GM21737 (cell line): ENCODE measurements around the gene SLC35A4.
"Not testable (repeated sequence)": the region's sequence is repeated elsewhere in the genome, so short reads cannot be mapped to it uniquely, and the experiment has no call there.

Source experiments
- ATAC-seq: cut with Tn5 transposase; IDR thresholded peaks from one replicate; pipeline ENCODE4 v1.9.1; 2021; ENCODE audit warnings: mild to moderate bottlenecking, moderate library complexity; ENCODE audit not compliant: unreplicated experiment

SLC35A4 gene

DNA sequence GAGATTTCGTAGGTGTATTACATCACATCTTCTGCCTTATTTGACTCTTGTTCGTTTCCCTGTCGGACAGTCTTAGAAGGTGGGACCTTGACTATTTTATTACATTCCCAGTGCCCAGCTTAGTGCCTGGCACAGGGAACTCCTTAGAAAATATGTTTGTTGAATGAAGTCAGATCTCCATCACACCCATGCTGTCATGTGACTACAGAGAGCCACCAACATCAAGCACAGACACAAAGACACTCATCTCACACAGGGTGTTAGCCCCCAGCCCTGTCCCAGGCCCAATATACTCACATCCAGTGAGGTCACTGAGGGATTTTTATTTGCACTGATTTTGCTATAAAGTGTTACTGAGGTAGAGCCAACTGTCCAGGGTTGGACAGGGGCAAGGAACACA, 6.7 kb upstream of the SLC35A4 start:
- no peak for ATAC-seq

DNA sequence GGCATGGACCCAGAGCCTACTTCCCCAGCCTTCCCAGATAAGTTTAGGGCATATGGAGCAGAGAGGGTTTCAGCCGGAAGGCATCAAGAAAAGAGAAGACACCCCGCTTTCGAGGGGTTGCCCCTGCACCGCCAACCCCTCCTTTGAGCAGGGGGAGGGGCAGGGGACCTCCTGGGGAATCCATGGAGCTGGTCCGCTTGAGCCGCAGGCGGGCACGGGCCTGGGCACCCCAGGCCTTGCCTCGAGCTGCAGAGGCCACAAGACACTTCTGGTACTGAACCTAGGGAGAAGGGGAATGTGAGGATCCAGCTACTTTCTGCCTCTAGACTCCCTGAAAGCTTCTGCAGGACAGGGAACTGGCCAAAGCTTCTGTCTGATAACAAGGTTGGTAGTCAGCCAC, 6.1 kb upstream of the SLC35A4 start:
- ATAC-seq = no peak

DNA sequence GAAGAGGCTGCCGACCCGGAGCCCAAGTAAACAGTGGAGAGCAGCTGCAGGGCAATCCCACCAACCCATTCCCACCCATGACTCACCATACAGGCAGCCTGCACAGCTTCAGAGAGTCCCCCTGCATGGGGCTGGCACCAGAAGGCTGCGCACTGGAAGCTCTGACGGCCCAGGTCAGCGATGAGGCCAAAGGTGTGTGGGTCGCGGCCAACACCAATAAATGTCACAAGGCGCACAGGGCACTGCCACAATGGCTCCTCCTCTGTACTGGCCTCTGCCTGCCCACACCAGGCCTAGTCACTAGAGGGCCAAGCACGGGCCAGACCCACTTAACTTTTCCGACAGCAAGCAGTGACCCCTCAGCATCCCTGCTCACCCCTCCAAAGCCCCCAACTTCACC, 4.4 kb upstream of the SLC35A4 start:
- no peak for ATAC-seq

DNA sequence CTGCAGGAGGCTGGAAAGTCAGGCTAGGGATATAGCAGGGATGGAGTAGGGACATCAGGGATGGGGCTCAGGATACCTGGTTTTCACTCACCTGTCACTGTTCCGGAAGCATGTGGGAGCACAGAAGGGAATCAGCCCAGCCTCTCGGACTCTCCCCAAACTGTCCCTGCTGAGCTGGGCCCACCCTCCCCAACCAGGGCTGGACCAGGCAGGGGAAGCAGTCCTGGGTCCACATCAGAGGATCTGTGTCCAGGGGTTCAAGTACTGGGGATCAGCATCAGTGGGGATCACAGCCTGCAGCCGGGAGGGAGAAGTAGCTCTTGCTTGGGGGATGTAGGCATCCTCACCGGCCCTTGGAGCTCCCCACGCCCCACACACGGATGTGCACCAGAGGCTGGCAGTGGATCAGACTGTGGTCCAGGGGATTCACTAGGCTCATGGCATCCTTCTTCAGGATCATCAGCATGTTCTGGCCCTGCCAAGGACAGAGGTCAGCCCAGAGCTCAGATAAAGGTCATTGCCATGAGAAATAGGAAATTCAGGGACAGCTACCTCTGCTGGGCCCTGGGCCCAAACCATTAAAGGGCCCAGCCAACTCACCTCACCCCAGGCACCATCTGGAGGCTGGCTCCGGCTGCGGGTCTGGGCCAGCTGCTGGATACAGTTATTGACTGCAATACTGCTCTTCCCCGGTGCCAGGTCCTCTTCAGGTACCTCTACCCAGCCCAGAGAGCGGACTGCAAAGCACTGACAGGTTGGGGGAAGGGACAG, 2.7 kb upstream of the SLC35A4 start:
- no peak for ATAC-seq

DNA sequence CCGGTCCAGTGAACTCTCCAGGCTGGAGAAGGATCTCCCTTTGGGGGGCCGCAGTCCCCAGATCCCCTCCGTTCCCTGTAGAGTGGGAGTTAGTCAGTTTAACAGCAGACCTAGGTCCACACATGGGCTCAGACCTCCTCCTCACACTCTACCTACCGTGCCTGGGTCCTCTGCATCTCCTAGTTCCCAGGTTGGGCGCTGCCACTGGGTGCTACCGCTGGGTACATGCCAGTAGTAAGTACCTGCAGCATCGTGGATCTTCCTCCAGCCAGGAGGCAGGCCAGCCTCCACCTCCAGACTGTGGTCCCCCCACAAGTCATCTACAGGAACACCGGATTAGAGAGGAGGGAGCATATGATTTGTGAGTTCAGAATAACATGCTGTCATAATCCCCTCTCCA, 1.0 kb upstream of the SLC35A4 start:
- no peak for ATAC-seq

DNA sequence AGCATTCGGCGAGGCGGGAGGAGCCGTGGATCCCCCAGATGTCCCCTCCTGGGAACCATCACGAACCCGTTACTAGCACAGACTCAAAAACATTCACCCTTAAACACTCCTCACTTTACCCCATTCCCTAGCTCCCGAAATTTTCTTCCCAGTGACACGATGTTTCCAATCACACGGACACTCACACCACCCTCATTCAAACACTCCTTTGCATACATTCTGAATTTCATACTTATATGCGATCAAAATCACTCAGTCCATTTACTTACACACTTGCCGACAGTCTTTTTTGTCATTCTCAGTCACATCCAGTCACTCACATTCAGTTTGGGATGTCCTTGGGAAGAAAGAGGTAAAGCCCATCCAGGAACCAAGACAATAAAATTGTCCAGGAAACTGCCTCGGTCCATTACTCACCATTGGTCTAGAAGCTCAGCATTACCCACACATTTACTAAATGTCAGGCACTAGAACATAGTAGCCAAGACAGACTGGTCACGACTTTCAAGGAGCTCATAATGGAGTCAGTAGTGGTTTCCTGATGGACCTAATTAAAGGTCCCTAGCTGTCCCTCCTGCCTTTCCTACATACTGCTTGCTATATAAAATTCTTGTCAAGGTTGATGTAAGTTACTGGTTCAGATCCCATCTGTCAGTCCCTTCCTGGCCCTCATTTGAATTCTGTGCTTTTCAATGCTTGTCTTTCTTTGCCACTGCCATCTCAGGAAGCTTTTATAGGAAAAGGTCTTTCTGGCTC, 574 bp downstream of the SLC35A4 start:
- ATAC-seq = no peak

DNA sequence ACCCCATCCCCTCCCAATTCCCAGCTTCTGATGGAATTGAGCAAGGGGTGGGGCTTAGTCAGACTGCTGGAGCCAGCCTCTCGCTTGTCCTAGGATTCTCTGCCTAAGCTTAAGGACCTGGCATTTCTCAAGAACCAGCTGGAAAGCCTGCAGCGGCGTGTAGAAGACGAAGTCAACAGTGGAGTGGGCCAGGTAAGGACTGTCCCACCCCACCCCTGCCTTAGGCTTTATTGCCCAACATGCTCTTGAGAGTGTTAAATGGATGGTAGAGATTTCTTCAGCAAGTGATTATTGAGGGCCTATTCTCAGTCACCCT, 1.1 kb downstream of the SLC35A4 start:
- no peak for ATAC-seq

DNA sequence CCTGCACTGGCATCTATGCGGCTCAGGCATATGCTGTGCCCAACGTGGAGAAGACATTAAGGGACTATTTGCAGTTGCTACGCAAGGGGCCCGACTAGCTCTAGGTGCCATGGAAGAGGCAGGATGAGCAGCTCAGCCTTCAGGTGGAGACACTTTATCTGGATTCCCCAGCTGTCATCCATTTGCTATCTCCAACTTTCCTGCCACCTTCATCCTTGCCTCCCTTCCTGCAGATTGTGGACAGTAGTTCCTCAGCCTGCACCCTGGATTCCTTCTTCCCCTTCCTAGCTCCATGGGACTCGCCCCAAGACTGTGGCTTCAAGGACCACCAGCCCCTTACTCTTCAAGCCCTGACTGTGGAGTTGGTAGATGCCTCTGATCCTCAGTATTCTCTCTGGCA, 2.0 kb downstream of the SLC35A4 start:
- ATAC-seq = no peak

DNA sequence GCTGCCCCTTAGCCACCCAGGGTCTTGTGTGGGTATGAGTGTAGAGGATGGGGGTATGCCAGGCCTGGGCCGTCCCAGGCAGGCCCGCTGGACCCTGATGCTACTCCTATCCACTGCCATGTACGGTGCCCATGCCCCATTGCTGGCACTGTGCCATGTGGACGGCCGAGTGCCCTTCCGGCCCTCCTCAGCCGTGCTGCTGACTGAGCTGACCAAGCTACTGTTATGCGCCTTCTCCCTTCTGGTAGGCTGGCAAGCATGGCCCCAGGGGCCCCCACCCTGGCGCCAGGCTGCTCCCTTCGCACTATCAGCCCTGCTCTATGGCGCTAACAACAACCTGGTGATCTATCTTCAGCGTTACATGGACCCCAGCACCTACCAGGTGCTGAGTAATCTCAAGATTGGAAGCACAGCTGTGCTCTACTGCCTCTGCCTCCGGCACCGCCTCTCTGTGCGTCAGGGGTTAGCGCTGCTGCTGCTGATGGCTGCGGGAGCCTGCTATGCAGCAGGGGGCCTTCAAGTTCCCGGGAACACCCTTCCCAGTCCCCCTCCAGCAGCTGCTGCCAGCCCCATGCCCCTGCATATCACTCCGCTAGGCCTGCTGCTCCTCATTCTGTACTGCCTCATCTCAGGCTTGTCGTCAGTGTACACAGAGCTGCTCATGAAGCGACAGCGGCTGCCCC, 2.6 kb downstream of the SLC35A4 start:
- ATAC-seq = no peak

DNA sequence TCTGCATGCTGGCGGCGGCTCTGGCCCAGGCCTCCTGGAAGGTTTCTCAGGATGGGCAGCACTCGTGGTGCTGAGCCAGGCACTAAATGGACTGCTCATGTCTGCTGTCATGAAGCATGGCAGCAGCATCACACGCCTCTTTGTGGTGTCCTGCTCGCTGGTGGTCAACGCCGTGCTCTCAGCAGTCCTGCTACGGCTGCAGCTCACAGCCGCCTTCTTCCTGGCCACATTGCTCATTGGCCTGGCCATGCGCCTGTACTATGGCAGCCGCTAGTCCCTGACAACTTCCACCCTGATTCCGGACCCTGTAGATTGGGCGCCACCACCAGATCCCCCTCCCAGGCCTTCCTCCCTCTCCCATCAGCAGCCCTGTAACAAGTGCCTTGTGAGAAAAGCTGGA, 3.2 kb downstream of the SLC35A4 start:
- ATAC-seq = no peak

DNA sequence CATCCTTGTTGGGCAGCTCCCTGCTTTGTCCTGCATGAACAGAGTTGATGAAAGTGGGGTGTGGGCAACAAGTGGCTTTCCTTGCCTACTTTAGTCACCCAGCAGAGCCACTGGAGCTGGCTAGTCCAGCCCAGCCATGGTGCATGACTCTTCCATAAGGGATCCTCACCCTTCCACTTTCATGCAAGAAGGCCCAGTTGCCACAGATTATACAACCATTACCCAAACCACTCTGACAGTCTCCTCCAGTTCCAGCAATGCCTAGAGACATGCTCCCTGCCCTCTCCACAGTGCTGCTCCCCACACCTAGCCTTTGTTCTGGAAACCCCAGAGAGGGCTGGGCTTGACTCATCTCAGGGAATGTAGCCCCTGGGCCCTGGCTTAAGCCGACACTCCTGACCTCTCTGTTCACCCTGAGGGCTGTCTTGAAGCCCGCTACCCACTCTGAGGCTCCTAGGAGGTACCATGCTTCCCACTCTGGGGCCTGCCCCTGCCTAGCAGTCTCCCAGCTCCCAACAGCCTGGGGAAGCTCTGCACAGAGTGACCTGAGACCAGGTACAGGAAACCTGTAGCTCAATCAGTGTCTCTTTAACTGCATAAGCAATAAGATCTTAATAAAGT, 3.9 kb downstream of the SLC35A4 start:
- no peak for ATAC-seq

DNA sequence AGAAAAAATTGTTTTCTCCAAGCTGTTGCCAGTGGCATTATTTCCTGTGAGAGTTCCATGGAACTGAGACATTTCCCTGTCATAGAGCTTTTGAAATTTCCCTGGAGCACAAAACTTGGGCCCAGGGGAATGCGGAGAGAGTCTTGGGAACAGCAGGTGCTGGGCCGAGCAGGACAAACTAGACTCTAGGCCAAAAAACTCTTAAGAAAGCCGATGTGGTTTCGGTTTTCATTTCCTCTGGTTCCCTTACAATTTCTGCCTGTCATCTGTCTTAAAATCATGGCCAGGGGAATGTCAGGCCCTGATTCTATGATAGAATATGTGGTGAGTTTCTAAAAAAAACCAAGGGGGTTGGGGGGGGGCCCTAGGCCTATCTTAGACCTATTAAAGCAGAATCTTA, 4.6 kb downstream of the SLC35A4 start:
- ATAC-seq = no peak

DNA sequence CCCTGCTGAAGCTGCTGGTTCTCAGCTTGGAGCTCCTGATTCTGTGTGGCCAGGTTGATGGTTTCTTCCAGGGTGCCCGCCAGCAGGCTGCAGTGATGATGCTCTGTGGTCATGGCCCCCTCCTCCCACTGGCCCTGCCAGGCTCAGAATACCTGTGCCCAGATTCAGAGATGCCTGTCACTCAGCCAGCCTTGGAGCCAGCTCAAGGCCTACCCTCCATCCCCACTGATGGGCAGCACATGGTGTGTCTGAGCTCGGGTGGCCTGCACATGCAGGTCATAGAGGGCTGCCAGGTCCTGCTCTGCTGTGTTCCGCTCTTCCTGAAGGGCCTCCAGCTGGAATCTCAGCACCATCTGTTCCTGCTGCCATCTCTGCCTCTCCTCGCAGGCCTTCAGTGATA, 5.4 kb downstream of the SLC35A4 start:
- ATAC-seq = no peak

DNA sequence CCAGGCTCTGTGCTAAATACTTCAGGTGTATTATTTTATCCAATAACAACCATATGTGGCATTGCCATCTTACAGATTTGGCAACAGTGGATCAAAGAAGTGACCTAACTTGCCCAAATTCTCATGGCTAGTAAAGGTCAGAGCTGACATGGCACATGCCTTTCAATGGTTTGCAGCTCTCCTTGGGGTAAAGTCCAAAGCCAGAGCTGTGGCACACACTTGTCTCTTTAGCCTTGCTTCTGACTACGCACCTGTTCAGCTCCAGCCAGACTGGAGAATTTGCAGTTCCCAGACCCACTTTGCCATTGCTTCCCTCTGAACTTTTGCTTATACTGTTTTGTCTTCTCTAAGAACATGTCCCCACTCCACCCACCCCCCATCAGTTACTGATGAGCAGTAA, 5.9 kb downstream of the SLC35A4 start:
- ATAC-seq = no peak

DNA sequence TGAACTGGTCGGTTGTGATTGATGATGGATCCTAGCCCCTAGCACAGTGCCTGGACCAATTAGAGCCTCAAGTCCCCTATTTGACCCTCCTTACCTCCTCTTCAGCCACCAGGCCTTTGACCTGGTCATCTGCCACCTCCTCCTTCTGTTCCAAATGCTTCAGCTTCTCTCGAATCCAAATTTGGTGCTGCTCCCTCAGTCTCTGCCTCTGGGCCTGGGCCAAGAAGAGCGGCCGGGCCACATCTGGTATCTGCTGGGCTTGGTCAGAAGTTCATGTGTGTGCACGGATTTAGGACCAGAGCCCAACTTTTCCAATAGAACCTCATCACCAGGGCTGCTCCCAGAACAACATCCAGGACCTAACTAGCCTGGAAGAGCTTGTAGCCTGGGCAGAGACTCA, 6.5 kb downstream of the SLC35A4 start:
- ATAC-seq = no peak

DNA sequence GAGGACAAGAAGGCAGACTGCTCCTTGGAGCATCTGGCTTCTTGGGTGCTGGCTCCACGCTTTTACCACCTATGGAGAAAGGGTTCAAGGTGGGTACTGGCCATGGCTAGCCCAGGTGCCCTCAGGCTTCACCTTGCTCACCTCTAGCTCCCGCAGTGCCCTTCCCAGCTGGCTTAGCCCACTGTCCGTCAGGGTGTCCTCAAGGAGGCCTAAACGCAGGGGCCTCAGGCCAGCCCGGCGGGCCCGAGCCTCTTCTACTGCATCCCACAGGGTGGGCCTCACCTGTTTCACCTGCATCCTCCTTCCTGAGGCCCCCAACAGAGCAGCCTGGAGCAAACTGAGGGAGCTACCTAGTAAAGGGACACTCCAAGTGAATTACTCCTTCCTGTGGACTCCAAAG, 9.1 kb downstream of the SLC35A4 start:
- ATAC-seq = no peak

DNA sequence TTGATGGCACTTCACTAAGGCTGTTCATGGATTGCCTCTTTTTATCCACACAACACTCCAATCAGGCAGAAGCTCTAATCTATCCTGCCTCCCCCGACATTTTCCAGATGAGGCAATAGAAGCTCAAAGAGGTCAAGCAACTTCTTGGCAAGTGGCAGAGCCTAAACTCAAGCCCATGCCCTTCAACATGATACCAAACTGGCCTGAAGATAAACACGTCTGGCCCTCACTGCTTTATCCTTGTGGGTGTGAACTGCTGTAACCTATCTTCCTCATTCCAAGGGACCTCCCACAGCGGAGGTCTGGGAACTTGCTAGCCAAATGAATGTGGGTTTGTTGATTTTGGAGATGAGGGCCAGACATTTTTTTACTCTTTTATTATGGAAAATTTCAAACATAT, 9.5 kb downstream of the SLC35A4 start:
- no peak for ATAC-seq

DNA sequence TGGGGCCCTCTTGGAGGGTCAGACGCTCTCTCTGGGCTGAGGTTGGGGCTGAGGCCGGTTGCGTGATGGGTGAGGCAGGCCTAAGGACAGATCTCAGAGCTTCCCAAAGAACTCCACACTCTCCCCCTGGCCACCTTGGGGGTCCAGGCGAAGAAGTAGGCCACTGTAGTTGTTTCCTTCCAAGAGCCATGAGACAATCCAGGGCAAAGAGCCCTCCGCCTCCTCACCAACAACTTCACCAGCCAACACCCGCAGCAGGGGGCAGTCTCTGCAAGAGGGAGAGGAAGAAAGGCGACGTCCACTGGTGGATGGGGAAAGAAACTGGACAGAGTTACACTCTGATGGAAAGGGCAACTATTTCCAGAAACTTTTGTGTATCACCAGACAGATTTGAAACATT, 10.7 kb downstream of the SLC35A4 start:
- no peak for ATAC-seq

DNA sequence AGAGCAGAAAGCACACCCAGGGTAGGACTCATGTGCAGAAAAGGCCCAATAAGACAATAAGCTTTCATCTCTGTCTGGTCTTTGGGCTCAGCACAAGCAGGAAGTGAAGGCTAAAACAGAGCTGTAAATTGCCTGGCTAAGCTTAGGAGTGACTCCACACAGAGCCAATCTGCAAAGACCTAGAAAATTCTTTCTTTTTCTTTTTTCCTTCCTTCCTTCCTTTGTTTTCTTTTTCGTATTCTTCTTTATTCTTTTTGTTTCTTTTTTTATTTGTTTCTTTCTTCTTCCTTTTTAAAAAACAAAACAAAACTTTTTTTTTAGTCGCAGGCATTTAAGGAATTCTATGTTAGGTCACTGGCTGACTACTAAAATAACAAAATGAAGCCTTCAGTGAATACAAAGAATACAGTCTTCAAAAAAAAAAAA, 12.2 kb downstream of the SLC35A4 start:
- no peak for ATAC-seq

DNA sequence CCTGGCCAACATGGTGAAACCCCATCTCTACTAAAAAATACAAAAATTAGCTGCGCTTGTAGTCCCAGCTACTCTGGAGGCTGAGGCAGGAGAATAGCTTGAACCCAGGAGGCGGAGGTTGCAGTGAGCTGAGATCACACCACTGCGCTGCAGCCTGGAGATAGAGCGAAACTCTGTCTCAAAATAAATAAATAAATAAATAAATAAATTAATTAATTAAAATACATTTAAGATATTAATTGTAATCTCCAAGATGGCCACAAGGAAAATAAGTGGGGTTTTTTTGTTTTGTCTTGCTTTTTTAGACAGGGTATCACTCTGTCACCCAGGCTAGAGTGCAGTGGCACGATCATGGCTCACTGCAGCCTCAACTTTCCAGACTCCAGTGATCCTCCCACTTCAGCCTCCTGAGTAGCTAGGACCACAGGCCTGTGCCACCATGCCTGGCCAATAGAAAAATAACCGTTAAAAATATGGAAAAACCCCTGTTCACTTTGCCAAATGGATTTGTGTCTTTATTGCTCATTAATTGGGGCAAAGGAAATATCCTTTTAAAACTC, 14.6 kb downstream of the SLC35A4 start:
- not testable (repeated sequence) for ATAC-seq

DNA sequence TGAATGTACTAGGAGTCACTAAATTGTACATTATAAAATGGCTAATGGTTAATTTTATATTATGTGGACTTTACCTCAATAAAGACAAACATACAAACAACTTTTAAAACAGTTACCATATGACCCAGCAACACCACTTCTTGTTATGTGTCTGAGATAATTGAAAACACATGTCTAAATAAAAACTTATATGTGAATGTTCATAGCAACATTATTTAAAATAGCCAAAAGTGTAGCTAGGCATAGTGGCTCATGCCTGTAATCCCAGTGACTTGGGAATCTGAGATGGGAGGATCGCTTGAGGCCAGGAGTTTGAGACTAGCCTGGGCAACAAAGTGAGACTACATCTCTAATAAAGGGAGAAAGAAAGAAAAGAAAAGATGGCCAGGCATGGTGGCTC, 22.9 kb downstream of the SLC35A4 start:
- ATAC-seq = no peak
